Stimulated activated CD8-positive, alpha-beta memory T cell treated with anti-CD3 and anti-CD28 coated beads, Interleukin-2, amount 100 ng/mL, for 1 hour (primary cell): ENCODE measurements around the gene TSC22D1.

Source experiments
- DNase-seq, 2 donors: peaks; one replicate each; pipeline ENCODE4 v3.0.0-alpha.2; 2020; ENCODE audit warnings: low read depth in 2 of 2

The TSC22D1 gene

GRCh38 chr13:44426461-44426860 is 149.7 kb downstream of the TSC22D1 start:
- DNase-seq = no peak

DNA sequence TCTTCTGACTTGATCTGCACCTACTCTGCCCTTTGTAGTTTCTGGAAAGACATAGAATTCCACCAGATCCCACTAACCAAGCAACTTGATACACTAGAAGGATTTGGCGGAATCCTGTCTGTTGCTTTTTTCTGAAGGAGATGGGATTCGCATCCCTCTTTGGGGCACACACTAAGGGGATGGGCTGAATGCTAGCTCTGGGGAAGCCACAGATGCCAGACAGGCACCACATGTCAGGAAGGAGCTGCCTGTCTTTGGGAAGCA is 150.4 kb downstream of the TSC22D1 start:
- DNase-seq = no peak

- DNase-seq = no peak
These were observed 150.9 kb downstream of the TSC22D1 start for GRCh38 chr13:44425041-44425814.

DNA sequence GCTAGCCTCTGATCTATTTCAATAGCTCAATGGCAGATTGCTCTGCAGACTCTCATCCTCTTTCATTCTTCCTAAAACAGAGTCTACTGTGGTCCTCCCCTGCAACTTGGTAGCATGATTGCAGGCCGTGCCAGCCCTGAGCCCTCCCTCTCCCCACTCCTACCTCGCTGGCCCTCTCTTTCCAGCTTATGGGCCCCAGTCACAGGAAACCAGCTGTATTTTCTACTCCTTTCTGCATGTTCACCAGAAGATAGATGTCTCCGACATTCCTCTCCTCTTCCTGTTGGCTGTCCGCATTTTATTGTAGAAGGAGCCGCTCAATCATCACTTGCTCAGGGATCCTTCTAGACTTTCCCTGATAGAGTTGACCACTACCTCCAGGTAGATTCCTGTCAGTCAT is 152.3 kb downstream of the TSC22D1 start:
- DNase-seq = no peak

DNA sequence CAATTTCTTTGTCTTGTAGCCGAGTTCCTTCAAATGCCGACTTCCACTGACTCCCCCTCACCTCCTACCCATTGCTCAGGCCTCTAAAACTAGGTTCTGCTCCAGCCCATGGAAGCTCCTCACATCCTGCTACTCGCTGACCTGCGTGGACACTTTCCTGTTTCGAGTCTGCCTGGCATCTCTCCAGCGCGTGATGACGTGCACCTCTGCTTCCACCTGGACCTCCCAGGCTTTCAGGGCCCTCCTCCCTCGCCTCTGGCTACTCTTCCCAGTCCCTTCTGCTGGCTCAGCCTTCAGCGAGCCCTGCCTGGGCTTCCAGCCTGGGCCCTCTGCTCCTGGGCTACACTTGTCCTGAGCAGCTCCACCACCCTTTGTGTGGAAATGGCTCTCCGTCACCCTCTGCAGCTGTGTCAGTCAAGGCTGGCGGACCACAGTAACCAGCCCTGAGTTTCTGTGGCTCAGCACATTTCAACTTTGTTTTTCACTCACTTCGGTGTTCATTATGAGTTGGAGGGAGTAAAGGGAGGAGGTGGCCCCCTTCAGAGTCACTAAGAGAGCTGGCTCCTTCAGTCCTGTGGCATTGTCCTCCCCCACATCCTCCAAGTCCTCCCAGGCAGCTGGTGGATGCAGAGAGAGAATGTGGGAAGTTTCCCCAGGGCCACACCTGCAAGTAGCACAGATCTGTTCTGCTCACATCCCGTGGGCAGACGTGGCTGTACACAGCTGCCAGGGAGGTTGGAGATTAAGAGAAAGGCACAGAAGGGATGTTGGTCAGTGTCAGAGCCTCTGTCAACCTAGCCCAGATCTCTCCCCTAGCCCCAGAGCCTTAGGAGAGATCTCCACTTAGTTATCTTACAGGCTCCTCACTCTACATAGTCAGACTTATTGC is 153.1 kb downstream of the TSC22D1 start:
- DNase-seq = no peak

DNA sequence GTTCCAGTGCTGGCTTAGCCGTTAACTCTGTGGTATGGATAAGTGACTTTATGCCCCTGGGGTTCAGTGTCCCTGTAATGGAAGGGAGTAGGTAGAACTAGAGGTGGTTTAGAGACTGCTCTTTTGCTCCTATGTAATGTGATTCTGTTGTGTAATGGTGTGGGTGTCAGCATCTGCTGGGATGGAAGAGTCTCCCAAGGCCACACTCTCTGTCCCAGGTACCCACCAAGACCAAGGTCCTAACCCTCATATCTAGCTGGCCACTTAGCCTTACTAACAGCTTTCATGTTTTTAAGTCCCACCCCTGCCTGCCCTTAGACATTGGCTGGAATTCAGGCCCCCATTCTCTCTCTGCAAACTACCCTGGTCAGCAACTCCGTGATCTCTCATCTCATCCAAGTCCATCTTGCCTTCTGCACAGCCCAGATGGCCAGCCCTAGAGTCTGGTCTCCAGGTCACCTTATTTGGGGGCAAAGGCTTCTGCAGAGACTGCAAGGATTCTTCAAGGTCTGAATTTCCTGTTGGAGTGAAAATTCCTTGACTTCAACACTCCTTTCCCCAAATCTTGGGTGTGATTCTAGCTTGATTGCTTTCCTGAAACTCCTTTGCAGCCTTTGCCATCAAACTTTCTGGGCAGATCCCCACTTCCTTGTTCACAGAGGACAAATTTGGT is 154.1 kb downstream of the TSC22D1 start:
- no peak for DNase-seq

- no peak for DNase-seq
These were observed 155.5 kb downstream of the TSC22D1 start for GRCh38 chr13:44420376-44421220.

- DNase-seq = no peak
These were observed 158.3 kb downstream of the TSC22D1 start for GRCh38 chr13:44417876-44418275.

- DNase-seq = no peak
These were observed 158.7 kb downstream of the TSC22D1 start for GRCh38 chr13:44417446-44417845.

GRCh38 chr13:44416744-44417143 is 159.4 kb downstream of the TSC22D1 start:
- no peak for DNase-seq

GRCh38 chr13:44416301-44416700 is 159.8 kb downstream of the TSC22D1 start:
- no peak for DNase-seq

- no peak for DNase-seq
These were observed 160.3 kb downstream of the TSC22D1 start for GRCh38 chr13:44415815-44416214.

GRCh38 chr13:44414716-44415115 is 161.4 kb downstream of the TSC22D1 start:
- no peak for DNase-seq

DNA sequence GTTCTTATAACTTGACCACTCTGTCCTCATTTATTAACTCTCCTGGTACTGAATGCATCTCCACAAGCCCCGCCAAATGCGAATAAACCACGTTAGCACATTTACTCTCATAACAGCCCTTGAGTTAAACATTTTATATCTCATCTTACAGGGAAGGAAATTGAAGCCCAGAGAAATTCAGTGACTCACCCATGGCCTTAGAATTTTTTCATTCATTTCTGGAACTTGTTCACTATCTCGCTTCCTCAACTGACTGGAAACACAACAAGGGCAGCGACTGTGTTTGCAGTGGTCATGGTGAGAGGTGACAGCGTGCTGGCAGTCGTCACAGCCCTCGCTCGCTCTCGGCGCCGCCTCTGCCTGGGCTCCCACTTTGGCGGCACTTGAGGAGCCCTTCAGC is 163.0 kb downstream of the TSC22D1 start:
- no peak for DNase-seq

DNA sequence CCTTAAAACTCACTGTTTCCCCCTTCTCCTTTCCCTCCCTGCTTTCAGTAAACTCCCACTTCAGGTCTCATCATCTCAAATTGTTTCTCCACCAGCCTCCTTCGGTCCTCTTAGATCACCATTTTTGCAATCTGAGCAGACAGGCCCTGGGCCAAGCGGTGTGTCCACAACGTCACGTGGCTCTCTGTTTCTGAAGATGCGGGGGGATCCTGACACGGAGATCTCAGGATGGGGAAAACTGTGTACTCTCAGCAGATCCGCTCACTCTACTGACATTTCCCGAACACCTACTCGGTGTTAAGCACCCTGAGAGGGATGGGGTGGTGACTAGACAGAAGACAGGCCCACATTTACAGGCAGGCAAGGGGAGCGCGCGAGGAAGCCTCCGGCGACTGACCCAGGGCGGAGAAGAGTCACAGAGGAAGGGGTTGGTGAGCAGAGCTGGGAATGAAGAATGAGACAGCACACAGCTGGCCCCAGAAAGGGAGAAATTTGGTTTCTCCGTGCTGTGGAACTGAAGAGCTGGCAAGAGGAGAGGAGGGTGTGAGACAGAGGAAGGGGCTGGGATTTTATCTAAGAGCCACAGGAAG is 163.7 kb downstream of the TSC22D1 start:
- no peak for DNase-seq

- no peak for DNase-seq
These were observed 164.3 kb downstream of the TSC22D1 start for GRCh38 chr13:44411841-44412240.

DNA sequence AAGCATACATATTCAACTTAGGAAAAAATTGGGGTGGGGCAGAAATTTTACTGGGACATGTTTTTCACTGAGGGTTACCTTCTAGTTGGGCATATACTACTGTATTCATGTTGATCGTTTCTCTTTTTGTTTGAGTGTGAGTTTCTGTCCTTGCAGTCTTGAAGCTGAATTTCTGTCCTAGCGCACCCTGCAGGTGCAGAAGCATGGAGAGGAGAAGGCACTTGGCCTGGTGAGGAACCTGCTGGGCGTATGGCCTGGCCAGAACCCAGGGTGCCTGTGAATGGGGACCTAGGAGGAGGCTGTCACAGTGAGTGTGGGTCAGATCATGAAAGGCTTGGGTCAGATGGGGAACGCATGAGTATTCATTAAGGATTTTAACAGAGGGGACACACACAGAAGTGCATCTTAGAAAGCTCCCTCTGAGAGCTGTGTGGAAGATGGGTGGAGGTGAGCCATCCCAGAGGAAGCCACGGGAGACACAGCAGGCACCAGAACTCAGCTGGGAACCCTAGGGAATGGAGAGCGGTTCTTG is 165.7 kb downstream of the TSC22D1 start:
- no peak for DNase-seq

GRCh38 chr13:44409595-44409994 is 166.5 kb downstream of the TSC22D1 start:
- no peak for DNase-seq

DNA sequence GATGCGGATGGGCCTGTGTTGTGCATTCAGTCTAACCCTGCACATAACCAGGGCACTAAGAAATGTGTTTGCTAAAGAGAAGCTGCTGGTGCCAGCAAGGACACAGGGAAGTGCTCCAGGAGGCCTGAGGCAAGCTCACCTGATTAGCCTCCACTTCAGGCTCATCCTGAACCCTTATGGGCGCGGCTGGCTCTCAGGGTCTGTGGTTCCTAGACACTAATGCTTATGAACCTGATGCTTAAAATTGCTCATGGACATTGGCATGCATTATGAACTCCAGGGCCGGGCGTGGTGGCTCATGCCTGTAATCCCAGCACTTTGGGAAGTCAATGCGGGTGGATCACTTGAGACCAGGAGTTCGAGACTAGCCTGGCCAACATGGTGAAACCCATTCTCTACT is 168.2 kb downstream of the TSC22D1 start:
- DNase-seq = no peak

DNA sequence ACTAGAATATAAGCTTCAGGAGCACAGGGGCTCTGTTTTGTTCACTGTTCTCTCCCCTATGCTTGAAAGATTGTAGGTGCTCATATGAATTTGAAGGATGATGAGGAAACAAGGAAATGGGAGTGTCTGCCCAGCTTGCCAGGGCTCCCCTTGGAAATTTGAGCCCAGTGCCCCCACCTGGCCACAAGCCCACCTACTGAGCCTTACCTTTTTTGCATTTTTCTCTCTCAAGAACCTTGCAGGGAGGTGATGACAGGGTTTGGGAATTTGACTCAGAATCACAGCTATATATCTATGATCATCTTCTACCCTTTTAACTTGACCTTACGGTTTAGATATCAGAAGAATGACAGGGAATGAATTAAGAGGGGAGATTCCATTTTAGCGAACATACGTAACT is 168.8 kb downstream of the TSC22D1 start:
- DNase-seq = no peak

DNA sequence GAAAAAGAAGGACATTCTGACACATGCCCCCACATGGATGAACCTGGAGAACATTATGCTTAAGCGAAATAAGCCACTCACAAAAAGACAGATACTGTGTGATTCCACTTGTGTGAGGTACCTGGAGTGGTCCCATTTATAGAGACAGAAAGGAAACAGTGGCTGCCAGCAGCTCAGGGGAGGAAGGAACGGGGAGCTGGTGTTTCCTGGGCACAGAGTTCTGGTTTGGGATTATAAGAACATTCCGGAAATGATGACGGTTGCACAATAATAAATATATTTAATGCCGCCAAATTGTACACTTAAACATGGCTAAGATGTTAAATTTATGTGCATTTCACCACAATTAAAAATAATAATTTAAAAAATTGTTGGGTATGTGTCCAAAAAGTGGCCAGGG is 169.5 kb downstream of the TSC22D1 start:
- DNase-seq = no peak
